ENCODE measurements around the gene ADGRV1.

DNA sequence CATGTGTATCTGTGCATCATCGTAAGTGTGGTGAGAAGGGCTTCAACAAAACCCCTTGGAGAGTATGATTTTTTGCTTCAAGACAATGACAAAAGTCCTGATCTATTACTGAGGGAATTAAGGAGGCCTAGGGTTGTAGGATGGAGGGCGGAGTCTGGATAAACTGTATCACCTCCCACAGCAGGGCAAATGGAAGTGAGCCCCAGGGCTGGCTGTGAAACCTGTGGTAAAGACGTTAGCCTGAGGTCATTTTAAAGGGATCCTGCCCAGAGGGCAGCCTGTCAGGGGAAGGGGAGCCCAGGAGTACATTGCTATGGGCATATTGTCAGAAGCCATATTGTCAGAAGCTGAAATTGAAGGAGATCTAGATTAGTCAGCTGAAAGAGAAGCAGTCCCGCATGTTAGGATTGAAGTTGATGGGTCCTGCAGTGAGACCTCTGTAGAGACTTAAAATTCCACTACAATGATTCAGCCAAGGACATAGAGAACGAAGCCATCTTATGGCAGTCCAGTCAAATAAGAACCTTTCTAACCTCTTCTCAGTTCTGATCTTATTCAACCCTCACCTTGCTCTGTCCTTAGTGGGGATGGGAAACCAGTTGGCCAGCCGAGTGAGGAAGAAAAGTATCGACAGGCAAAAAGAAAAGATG, 26.9 kb downstream of the ADGRV1 start:
- TF ChIP-seq, protein P1, sequence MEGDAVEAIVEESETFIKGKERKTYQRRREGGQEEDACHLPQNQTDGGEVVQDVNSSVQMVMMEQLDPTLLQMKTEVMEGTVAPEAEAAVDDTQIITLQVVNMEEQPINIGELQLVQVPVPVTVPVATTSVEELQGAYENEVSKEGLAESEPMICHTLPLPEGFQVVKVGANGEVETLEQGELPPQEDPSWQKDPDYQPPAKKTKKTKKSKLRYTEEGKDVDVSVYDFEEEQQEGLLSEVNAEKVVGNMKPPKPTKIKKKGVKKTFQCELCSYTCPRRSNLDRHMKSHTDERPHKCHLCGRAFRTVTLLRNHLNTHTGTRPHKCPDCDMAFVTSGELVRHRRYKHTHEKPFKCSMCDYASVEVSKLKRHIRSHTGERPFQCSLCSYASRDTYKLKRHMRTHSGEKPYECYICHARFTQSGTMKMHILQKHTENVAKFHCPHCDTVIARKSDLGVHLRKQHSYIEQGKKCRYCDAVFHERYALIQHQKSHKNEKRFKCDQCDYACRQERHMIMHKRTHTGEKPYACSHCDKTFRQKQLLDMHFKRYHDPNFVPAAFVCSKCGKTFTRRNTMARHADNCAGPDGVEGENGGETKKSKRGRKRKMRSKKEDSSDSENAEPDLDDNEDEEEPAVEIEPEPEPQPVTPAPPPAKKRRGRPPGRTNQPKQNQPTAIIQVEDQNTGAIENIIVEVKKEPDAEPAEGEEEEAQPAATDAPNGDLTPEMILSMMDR (IDR thresholded peaks at IDR 0.05; ENCODE audit: insufficient read depth, low read depth, low read length) = no peak
- no peak for TF ChIP-seq EZH2 (IDR thresholded peaks at IDR 0.05; ENCODE audit: insufficient read depth, low read length)
